Left cardiac atrium (tissue), 4 donors: ENCODE results near the gene TRPM5. TPM values are rescaled to one million over a fixed set of nuclear protein-coding genes. Genes with fewer than 3 reads are reported as not detected.

Experiments used
- ATAC-seq, 2 donors: fragments of 200-7000 bp; cut with Tn5 transposase; one replicate each; pipeline ENCODE4 v1.9.1; 2020; ENCODE audit warnings: mild to moderate bottlenecking in 2 of 2, moderate library complexity in 2 of 2
- DNase-seq: peaks from one replicate; pipeline ENCODE4 v3.0.0-alpha.2; 2020
- intact Hi-C, 2 donors: fragments of 100-400 bp; cut with DNase I; formaldehyde crosslinking; loops; one replicate each; pipeline versions ENCODE4 v1.14.1 to v1.15.1; 2022 to 2023
- total RNA-seq, 2 donors: library from RNA; stranded (reverse); fragmentation: NEBNext Ultra II Directional; extraction: Animal tissue kit (Norgen Biotek cat#: 25700); gene quantifications; one replicate each; pipeline ENCODE4 v1.2.1, GENCODE V29; 2021
- donor health status: DM: no; HTN: yes; CAD: no.
- donor health status: DM: no; HTN: yes; CAD: no; lungs with severe emphysema.
- donor health status: DM: yes; HTN: yes; CAD: no.
- donor health status: Dilated cardiomyopathy.

Gene TRPM5
- total RNA-seq, 2 donors from 2014 or later, result not detected

GRCh38 chr11:2471048-2471803, 26.9 kb upstream of the TRPM5 start:
- ATAC-seq (no peak), DNase-seq (no peak)
- intact Hi-C loops, result no loop called here

DNA sequence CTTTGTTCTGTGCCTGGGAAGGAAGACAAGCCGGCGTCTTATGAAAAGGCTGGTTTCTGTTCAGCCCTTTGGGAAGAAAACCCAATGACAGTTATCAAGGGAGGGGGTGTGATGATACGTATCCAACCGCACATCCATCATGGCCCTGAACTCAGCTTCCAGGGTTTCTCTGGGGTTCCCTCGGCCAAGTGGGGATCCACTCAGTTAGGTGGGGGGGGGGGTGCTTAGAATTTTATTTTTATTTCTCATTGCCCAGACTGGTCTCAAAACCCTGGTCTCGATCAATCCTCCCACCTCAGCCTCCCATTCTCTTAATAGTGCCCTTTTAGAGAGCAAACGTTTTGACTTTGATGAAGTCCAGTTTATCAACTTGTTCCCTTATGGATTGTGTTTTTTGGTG, 26.2 kb upstream of the TRPM5 start:
- ATAC-seq (no peak), DNase-seq (no peak)
- intact Hi-C loops, result no loop called here

GRCh38 chr11:2468363-2469235, 24.3 kb upstream of the TRPM5 start:
- intact Hi-C loops, result no loop called here
- DNase-seq (no peak), ATAC-seq (no peak)

- intact Hi-C loops, result no loop called here
- ATAC-seq (no peak), DNase-seq (no peak)
Measured at GRCh38 chr11:2467695-2468055, 23.4 kb upstream of the TRPM5 start.

GRCh38 chr11:2466869-2467694, 22.8 kb upstream of the TRPM5 start:
- intact Hi-C loops, result no loop called here
- ATAC-seq, result peak in 1 of 2 donors; percentile 17
- DNase-seq, result no peak

- DNase-seq (no peak), ATAC-seq (no peak)
- intact Hi-C loops, result no loop called here
Measured at GRCh38 chr11:2466069-2466801, 21.9 kb upstream of the TRPM5 start.

- intact Hi-C loops, result no loop called here
- DNase-seq (no peak), ATAC-seq (no peak)
Measured at GRCh38 chr11:2465202-2466068, 21.1 kb upstream of the TRPM5 start.

- ATAC-seq, result no peak
- no peak for DNase-seq
- intact Hi-C loops, result no loop called here
Measured at GRCh38 chr11:2464451-2465165, 20.3 kb upstream of the TRPM5 start.

DNA sequence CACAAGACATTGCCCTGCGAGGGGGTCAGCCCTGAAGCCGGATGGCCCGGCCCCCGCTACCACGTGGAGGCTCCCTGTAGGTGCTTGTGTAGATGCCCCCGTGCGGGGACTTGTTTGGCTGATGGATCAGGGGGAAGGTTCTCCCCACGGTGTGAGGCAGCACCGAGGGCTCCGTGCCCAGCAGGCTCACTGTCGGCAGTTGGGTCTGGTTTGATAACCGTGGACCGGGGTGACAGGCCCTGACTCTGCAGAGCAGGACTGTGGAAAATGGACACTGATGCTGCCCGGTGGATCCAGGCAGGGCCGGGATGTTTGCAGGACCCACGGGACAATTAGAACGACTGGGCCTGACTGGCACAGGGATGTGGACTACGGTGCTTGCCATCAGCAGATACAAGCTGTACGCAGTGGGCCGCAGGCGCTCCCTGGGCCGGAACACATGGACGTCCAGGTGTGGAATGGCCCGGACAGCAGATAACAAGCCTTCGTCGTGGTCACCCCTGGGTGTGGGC, 19.5 kb upstream of the TRPM5 start:
- ATAC-seq (peak; percentile 8 to 14), DNase-seq (no peak)
- intact Hi-C loops, result no loop called here

DNA sequence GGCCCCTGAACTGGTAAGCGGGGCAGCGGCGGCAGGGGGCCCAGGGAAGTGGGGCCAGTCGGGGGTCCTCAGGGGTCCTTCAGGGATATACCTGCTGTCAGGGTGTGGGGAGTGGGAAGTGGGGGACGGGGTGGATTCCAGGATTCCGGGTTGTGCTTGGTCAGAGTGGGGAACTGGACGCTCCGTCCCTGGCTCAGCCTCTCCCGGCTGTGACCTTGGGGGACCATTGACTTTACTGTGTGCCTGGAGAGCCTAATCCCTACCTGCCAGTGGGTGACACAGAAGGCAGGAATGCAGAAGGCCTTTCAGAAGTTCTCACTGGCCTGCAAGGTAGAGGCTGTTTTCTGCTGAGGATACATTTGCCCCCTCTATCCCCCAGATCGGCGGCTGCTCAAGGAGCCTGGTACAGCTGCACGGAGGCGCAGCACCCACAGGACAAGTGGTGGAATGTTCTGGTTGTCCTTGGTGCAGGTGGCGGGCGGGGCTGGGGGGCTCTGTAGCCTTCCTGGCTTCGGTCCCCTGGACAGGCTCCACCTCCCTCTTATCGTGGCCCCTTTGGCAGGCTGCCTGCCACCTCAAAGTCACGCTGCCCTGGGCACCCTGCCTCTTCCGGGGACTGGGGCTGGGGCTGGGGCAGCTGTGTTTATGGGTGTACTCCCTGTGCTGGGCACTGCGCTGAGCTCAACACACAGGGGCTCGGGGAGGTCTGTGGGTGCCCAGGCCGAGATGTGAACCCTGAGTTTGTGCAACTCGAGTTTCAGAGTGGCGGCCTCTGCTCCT, 18.9 kb upstream of the TRPM5 start:
- intact Hi-C loops, result no loop called here
- DNase-seq (peak; percentile 77), ATAC-seq (peak; percentile 75 to 79)

- no peak for ATAC-seq
- DNase-seq, result no peak
- intact Hi-C loops, result no loop called here
Measured at GRCh38 chr11:2462543-2462985, 18.2 kb upstream of the TRPM5 start.

- DNase-seq (no peak), ATAC-seq (no peak)
- intact Hi-C loops, result no loop called here
Measured at GRCh38 chr11:2461956-2462542, 17.7 kb upstream of the TRPM5 start.

DNA sequence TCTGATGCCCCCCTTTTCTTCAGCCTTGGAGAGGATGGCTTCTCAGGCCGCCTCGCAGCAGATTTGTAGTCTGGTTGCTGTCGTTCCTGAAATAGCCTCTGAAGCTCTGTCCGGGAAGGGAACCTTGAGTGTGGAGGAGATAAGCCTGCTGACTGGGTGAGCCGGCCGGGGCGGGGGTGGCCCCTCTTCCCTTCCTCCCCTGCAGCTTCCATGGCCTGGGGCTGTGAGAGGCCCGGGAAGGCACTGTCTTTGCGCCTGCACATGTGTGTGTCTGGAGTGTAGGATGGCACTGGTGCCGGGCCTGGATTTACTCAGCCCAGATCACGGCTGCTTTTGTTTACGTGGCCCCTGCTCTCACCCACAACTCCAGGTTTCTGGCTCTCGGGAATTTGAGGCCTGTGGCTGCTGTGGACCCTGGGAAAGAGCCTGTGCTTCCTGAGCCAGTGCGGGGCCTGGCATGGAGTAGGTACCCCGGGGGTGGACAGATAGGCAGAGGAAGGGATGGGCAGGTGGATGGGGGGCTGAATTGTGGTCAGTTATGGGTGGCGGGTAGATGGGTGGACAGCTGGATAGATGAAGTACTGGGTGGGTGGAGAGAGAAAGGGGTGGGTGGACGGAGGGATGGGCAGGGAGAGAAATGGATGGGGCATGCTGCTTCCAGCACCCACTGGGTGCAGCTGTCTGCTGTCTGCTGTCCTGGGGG, 17.1 kb upstream of the TRPM5 start:
- intact Hi-C loops, result no loop called here
- no peak for DNase-seq
- peak; percentile 54 to 62 for ATAC-seq

- DNase-seq, result no peak
- no peak for ATAC-seq
- intact Hi-C loops, result no loop called here
Measured at GRCh38 chr11:2460540-2461252, 16.4 kb upstream of the TRPM5 start.
